Measurements from ENCODE around the gene PDE4D.

GRCh38 chr5:59760785-59761348 lies 132.7 kb downstream of the PDE4D start:
- no peak for TF ChIP-seq POLR2A (IDR thresholded peaks at IDR 0.05)
- no peak for TF ChIP-seq CTCF (IDR thresholded peaks at IDR 0.05)
